GM19452 (cell line): ENCODE measurements around the gene OR52J3.

Experiments
- ATAC-seq: cut with Tn5 transposase; IDR thresholded peaks from one replicate; pipeline ENCODE4 v1.9.1; 2021; ENCODE audit not compliant: unreplicated experiment

Gene OR52J3

DNA sequence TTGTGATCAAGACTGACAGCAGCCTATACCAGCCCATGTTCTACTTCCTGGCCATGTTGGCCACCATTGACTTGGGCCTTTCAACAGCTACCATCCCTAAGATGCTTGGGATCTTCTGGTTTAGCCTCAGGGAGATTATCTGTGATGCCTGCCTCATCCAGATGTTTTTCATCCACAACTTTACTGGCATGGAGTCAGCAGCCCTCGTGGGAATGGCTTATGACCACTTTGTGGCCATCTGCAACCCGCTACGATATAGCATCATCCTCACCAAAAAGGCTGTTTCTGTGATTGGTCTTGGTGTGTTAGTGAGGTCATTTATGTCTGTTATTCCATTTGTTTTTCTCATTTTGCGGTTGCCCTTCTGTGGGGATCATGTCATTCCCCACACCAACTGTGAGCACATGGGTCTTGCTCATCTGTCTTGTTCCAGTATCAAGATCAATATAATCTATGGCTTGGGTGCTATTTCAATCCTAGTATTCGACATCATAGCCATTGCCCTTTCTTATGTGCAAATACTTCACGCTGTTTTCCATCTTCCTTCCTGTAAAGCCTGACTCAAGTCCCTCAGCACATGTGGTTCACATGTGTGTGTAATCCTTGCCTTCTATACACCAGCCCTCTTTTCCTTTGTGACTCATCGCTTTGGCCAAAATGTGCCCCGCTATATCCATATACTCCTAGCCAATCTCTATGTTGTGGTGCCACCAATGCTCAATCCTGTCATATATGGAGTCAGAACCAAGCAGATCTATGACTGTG lies 46.7 kb downstream of the OR52J3 start:
- no peak for ATAC-seq

DNA sequence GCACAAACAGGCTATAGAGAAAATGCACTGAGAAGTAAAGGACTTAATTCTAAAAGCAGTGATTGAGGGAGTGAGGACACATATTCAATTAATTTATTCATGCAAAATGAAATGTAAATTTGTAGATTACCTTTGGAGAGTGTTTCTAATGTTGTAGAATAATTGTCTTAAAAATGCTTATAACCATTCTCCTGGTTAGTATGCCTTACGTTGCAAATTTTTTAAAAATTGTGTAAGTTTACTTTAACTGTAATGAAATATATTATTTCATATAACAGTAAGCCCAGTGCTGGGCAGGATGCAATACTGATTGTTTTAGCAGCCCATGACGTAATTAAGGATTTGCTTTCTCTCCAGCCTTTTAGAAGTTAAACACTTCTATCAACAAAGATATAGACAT lies 49.7 kb downstream of the OR52J3 start:
- ATAC-seq = no peak
